ENCODE results near the gene CELF3.
"Not testable (repeated sequence)": the region's sequence is repeated elsewhere in the genome, so short reads cannot be mapped to it uniquely, and the experiment has no call there.

The CELF3 gene

GRCh38 chr1:151673407-151673806 is 43.2 kb downstream of the CELF3 start:
- ChIA-PET CTCF (no interaction called here), POLR2A (no interaction called here)
- DNase-seq (ENCODE audit: extremely low spot score), result no peak
- TF ChIP-seq ZNF384 (IDR thresholded peaks at IDR 0.05) (no peak), ARNT (IDR thresholded peaks at IDR 0.05) (no peak), LEF1 (IDR thresholded peaks at IDR 0.05; ENCODE audit: borderline replicate concordance) (no peak), SP1 (IDR thresholded peaks at IDR 0.05) (no peak), FOXA1 (IDR thresholded peaks at IDR 0.05) (no peak), TARDBP (IDR thresholded peaks at IDR 0.05) (no peak), FOXM1 (IDR thresholded peaks at IDR 0.05; ENCODE audit: borderline replicate concordance) (no peak), BHLHE40 (IDR thresholded peaks at IDR 0.05; ENCODE audit: borderline replicate concordance) (no peak), HDGF (IDR thresholded peaks at IDR 0.05; ENCODE audit: borderline replicate concordance) (no peak), NFRKB (IDR thresholded peaks at IDR 0.05) (no peak), L3MBTL2 (conservative IDR thresholded peaks at IDR 0.05) (no peak), FOXK2 (IDR thresholded peaks at IDR 0.05) (no peak), PKNOX1 (IDR thresholded peaks at IDR 0.05) (no peak), ELF4 (IDR thresholded peaks at IDR 0.05) (no peak), CTBP1 (IDR thresholded peaks at IDR 0.05; ENCODE audit: borderline replicate concordance) (no peak), SUZ12 (IDR thresholded peaks at IDR 0.05) (no peak)

- CTCF ChIA-PET; POLR2A ChIA-PET; DNase-seq (ENCODE audit: extremely low spot score): not testable (repeated sequence)
Measured at GRCh38 chr1:151670036-151670675, 46.4 kb downstream of the CELF3 start.

GRCh38 chr1:151668090-151668489 is 48.5 kb downstream of the CELF3 start:
- DNase-seq (ENCODE audit: extremely low spot score), result no peak
- ChIA-PET POLR2A (interaction anchor here (0.6 to 0.7 kb wide), 2 partner anchors 10 to 685 kb away, joined by 3 to 4 read pairs; no protein-coding TSS in a partner anchor), CTCF (no interaction called here)
- TF ChIP-seq HDGF (IDR thresholded peaks at IDR 0.05; ENCODE audit: borderline replicate concordance), result no peak
- no peak for TF ChIP-seq TARDBP (IDR thresholded peaks at IDR 0.05)
- TF ChIP-seq FOXM1 (IDR thresholded peaks at IDR 0.05; ENCODE audit: borderline replicate concordance), result no peak
- TF ChIP-seq BHLHE40 (IDR thresholded peaks at IDR 0.05; ENCODE audit: borderline replicate concordance), result no peak
- TF ChIP-seq SP1 (IDR thresholded peaks at IDR 0.05), result no peak
- no peak for TF ChIP-seq ARNT (IDR thresholded peaks at IDR 0.05)
- no peak for TF ChIP-seq ELF4 (IDR thresholded peaks at IDR 0.05)
- TF ChIP-seq FOXA1 (IDR thresholded peaks at IDR 0.05), result no peak
- TF ChIP-seq NFRKB (IDR thresholded peaks at IDR 0.05), result no peak
- no peak for TF ChIP-seq ZNF384 (IDR thresholded peaks at IDR 0.05)
- no peak for TF ChIP-seq L3MBTL2 (conservative IDR thresholded peaks at IDR 0.05)
- TF ChIP-seq SUZ12 (IDR thresholded peaks at IDR 0.05), result no peak
- TF ChIP-seq FOXK2 (IDR thresholded peaks at IDR 0.05), result no peak

- CTCF ChIA-PET, result no interaction called here
- POLR2A ChIA-PET, result no interaction called here
Measured at GRCh38 chr1:151661751-151662150, 54.9 kb downstream of the CELF3 start.

GRCh38 chr1:151655371-151655770 is 61.2 kb downstream of the CELF3 start:
- TF ChIP-seq HDGF (IDR thresholded peaks at IDR 0.05; ENCODE audit: borderline replicate concordance) (no peak), FOXK2 (IDR thresholded peaks at IDR 0.05) (no peak), ZNF384 (IDR thresholded peaks at IDR 0.05) (no peak), FOXM1 (IDR thresholded peaks at IDR 0.05; ENCODE audit: borderline replicate concordance) (no peak), BHLHE40 (IDR thresholded peaks at IDR 0.05; ENCODE audit: borderline replicate concordance) (no peak), LEF1 (IDR thresholded peaks at IDR 0.05; ENCODE audit: borderline replicate concordance) (no peak), SUZ12 (IDR thresholded peaks at IDR 0.05) (no peak), ARNT (IDR thresholded peaks at IDR 0.05) (no peak), CTBP1 (IDR thresholded peaks at IDR 0.05; ENCODE audit: borderline replicate concordance) (no peak), L3MBTL2 (conservative IDR thresholded peaks at IDR 0.05) (no peak), SP1 (IDR thresholded peaks at IDR 0.05) (no peak), TARDBP (IDR thresholded peaks at IDR 0.05) (no peak), ELF4 (IDR thresholded peaks at IDR 0.05) (no peak), NFRKB (IDR thresholded peaks at IDR 0.05) (no peak), FOXA1 (IDR thresholded peaks at IDR 0.05) (no peak), PKNOX1 (IDR thresholded peaks at IDR 0.05) (no peak)
- ChIA-PET POLR2A (interaction anchor here (1.0 kb wide), 1 partner anchor 20 kb away, joined by 4 read pairs; no protein-coding TSS in a partner anchor), CTCF (interaction anchor here (0.6 to 1.0 kb wide), 2 partner anchors 61 to 230 kb away, joined by 3 to 4 read pairs; no protein-coding TSS in a partner anchor)
- DNase-seq (ENCODE audit: extremely low spot score), result no peak

More at GRCh38 chr1:151661751-151662150, 54.9 kb downstream of the CELF3 start:
- TF ChIP-seq ARNT (IDR thresholded peaks at IDR 0.05), result no peak
- TF ChIP-seq FOXM1 (IDR thresholded peaks at IDR 0.05; ENCODE audit: borderline replicate concordance), result no peak
- TF ChIP-seq ELF4 (IDR thresholded peaks at IDR 0.05), result no peak
- no peak for TF ChIP-seq BHLHE40 (IDR thresholded peaks at IDR 0.05; ENCODE audit: borderline replicate concordance)
- TF ChIP-seq HDGF (IDR thresholded peaks at IDR 0.05; ENCODE audit: borderline replicate concordance), result no peak
- no peak for TF ChIP-seq PKNOX1 (IDR thresholded peaks at IDR 0.05)
- no peak for TF ChIP-seq TARDBP (IDR thresholded peaks at IDR 0.05)
- no peak for TF ChIP-seq SUZ12 (IDR thresholded peaks at IDR 0.05)
- DNase-seq (ENCODE audit: extremely low spot score), result no peak

- CTCF ChIA-PET, result no interaction called here
- DNase-seq (ENCODE audit: extremely low spot score), result no peak
- TF ChIP-seq CTBP1 (IDR thresholded peaks at IDR 0.05; ENCODE audit: borderline replicate concordance) (no peak), SP1 (IDR thresholded peaks at IDR 0.05) (no peak), ARNT (IDR thresholded peaks at IDR 0.05) (no peak), TARDBP (IDR thresholded peaks at IDR 0.05) (no peak), LEF1 (IDR thresholded peaks at IDR 0.05; ENCODE audit: borderline replicate concordance) (no peak), BHLHE40 (IDR thresholded peaks at IDR 0.05; ENCODE audit: borderline replicate concordance) (no peak), FOXM1 (IDR thresholded peaks at IDR 0.05; ENCODE audit: borderline replicate concordance) (no peak), HDGF (IDR thresholded peaks at IDR 0.05; ENCODE audit: borderline replicate concordance) (no peak), PKNOX1 (IDR thresholded peaks at IDR 0.05) (no peak), NFRKB (IDR thresholded peaks at IDR 0.05) (no peak), L3MBTL2 (conservative IDR thresholded peaks at IDR 0.05) (no peak), SUZ12 (IDR thresholded peaks at IDR 0.05) (no peak), ZNF384 (IDR thresholded peaks at IDR 0.05) (no peak), FOXA1 (IDR thresholded peaks at IDR 0.05) (no peak), ELF4 (IDR thresholded peaks at IDR 0.05) (no peak), FOXK2 (IDR thresholded peaks at IDR 0.05) (no peak)
- POLR2A ChIA-PET, result no interaction called here
Measured at GRCh38 chr1:151653397-151653796, 63.2 kb downstream of the CELF3 start.
